Esophagus muscularis mucosa (tissue), 4 donors: Measurements from ENCODE around the gene RNASE8. TPM values are rescaled to one million over a fixed set of nuclear protein-coding genes. Genes with fewer than 3 reads are reported as not detected.

Experiments used
- DNase-seq: peaks from one replicate; pipeline ENCODE4 v3.0.0-alpha.2; 2017; ENCODE audit errors: extremely low spot score
- H3K27ac ChIP-seq, 4 donors: fragments of 200-600 bp; sonication (generic); replicated peaks in 1 of 4; 1 replicate in 3 of 4; 2 replicates in 1 of 4; pipeline ENCODE4 v1.5.1; 2016 to 2019; ENCODE audit warnings: mild to moderate bottlenecking in 1 of 4
- H3K27me3 ChIP-seq, 4 donors: fragments of 200-600 bp; sonication (generic); one replicate each; pipeline versions ENCODE4 v1.5.1 to v1.6.0; 2016 to 2019
- H3K36me3 ChIP-seq, 4 donors: fragments of 200-600 bp; sonication (generic); one replicate each; pipeline ENCODE4 v1.5.1; 2016 to 2019
- H3K4me1 ChIP-seq, 4 donors: fragments of 200-600 bp; sonication (generic); one replicate each; pipeline ENCODE4 v1.5.1; 2016 to 2019
- H3K4me3 ChIP-seq, 4 donors: fragments of 200-600 bp; sonication (generic); 1 replicate in 2 of 4; 2 replicates in 2 of 4; pipeline ENCODE4 v1.5.1; 2016 to 2019; ENCODE audit warnings: mild to moderate bottlenecking in 4 of 4, moderate library complexity in 1 of 4
- H3K9me3 ChIP-seq, 4 donors: fragments of 200-600 bp; sonication (generic); 1 replicate in 3 of 4; 2 replicates in 1 of 4; pipeline ENCODE4 v1.5.1; 2016 to 2019
- CTCF ChIP-seq, 3 experiments: fragments of 200-600 bp in 2 of 3; fragments of 450-650 bp in 1 of 3; sonication (generic) in 2 of 3; IDR thresholded peaks; one replicate each; pipeline ENCODE4 v1.5.1; 2017 to 2019; ENCODE audit warnings: antibody characterized with exemption in 3 of 3, mild to moderate bottlenecking in 2 of 3, moderate library complexity in 1 of 3
- EP300 ChIP-seq: sonication (generic); formaldehyde crosslinking; IDR thresholded peaks from one replicate; pipeline ENCODE4 v1.6.1; 2017; ENCODE audit warnings: antibody characterized with exemption
- POLR2A ChIP-seq: fragments of 450-650 bp; IDR thresholded peaks from one replicate; pipeline ENCODE4 v1.6.1; 2017; ENCODE audit warnings: antibody characterized with exemption, moderate library complexity, mild to moderate bottlenecking, low read depth
- POLR2AphosphoS5 ChIP-seq, 2 donors: sonication (generic); formaldehyde crosslinking; IDR thresholded peaks; one replicate each; pipeline ENCODE4 v1.6.1; 2017; ENCODE audit warnings: antibody characterized with exemption in 2 of 2
- WGBS: methylation state at CpG from one replicate; pipeline ENCODE4 v1.1.5; 2018; 5-methylcytosine and 5-hydroxymethylcytosine counted together
- intact Hi-C: fragments of 100-400 bp; cut with DNase I; formaldehyde crosslinking; loops from one replicate; pipeline ENCODE4 v1.15.1; 2023
- total RNA-seq, 4 donors: library from RNA; depleted of rRNA; stranded (reverse); fragments of >200 nt; gene quantifications; one replicate each; pipeline versions ENCODE4 v1.1.0 to v1.2.1, GENCODE V29; 2016

The RNASE8 gene
- total RNA-seq, 4 donors from 2014 or later, result not detected

GRCh38 chr14:21075719-21076437 lies 18.3 kb downstream of the RNASE8 start:
- Histone ChIP-seq H3K27me3 (no peaks in the 10 kb centered on the region), H3K36me3 (peaks cover 25 to 81% (median 77%) of the 10 kb centered on the region in 4 donors), H3K4me3 (no peak overlapping the region), H3K27ac (no peak overlapping the region), H3K9me3 (no peaks in the 10 kb centered on the region), H3K4me1 (peaks cover 19 to 30% (median 28%) of the 10 kb centered on the region in 4 donors)
- WGBS, result 84% methylated on average over 9 of the region's 9 CpGs
- DNase-seq, result no peak
- intact Hi-C loops, result no loop called here
- TF ChIP-seq POLR2AphosphoS5 (IDR thresholded peaks at IDR 0.05), result no peak
- TF ChIP-seq CTCF (IDR thresholded peaks at IDR 0.05), result no peak
- TF ChIP-seq EP300, result no peak
- no peak for TF ChIP-seq POLR2A

GRCh38 chr14:21077672-21078071 lies 20.1 kb downstream of the RNASE8 start:
- intact Hi-C loops, result no loop called here
- no peak for DNase-seq
- no peaks in the 10 kb centered on the region for H3K27me3 ChIP-seq
- no peak overlapping the region for H3K4me3 ChIP-seq
- H3K9me3 ChIP-seq, result no peaks in the 10 kb centered on the region
- no peak for TF ChIP-seq POLR2A
- TF ChIP-seq EP300, result no peak
- no peak for TF ChIP-seq POLR2AphosphoS5 (IDR thresholded peaks at IDR 0.05)
- TF ChIP-seq CTCF (IDR thresholded peaks at IDR 0.05), result no peak
- H3K27ac ChIP-seq, result no peak overlapping the region
- H3K36me3 ChIP-seq, result peaks cover 36 to 99% (median 95%) of the 10 kb centered on the region in 4 donors
- peaks cover 5 to 12% (median 10%) of the 10 kb centered on the region in 4 donors for H3K4me1 ChIP-seq
- WGBS, result 70% methylated on average over 2 of the region's 2 CpGs

- 82% methylated on average over 5 of the region's 5 CpGs for WGBS
- no peak overlapping the region for H3K4me3 ChIP-seq
- intact Hi-C loops, result no loop called here
Measured at GRCh38 chr14:21078287-21078686, 20.7 kb downstream of the RNASE8 start.

GRCh38 chr14:21078726-21079125 lies 21.1 kb downstream of the RNASE8 start:
- no peak overlapping the region for H3K4me3 ChIP-seq
- H3K36me3 ChIP-seq, result peaks cover 42 to 100% (median 98%) of the 10 kb centered on the region in 4 donors
- TF ChIP-seq POLR2AphosphoS5 (IDR thresholded peaks at IDR 0.05) (no peak), POLR2A (no peak), CTCF (IDR thresholded peaks at IDR 0.05) (no peak), EP300 (no peak)
- intact Hi-C loops, result no loop called here
- no peaks in the 10 kb centered on the region for H3K9me3 ChIP-seq
- no peak overlapping the region for H3K27ac ChIP-seq
- 93% methylated on average over 8 of the region's 10 CpGs for WGBS
- H3K4me1 ChIP-seq, result peaks cover 0 to 8% (median 3%) of the 10 kb centered on the region in 4 donors
- no peaks in the 10 kb centered on the region for H3K27me3 ChIP-seq
- no peak for DNase-seq

More at GRCh38 chr14:21078287-21078686, 20.7 kb downstream of the RNASE8 start:
- no peak for TF ChIP-seq CTCF (IDR thresholded peaks at IDR 0.05)
- TF ChIP-seq POLR2A, result no peak
- TF ChIP-seq POLR2AphosphoS5 (IDR thresholded peaks at IDR 0.05), result no peak
- no peak for TF ChIP-seq EP300
- Histone ChIP-seq H3K27ac (no peak overlapping the region), H3K4me1 (peaks cover 0 to 10% (median 5%) of the 10 kb centered on the region in 4 donors), H3K36me3 (peaks cover 42 to 100% (median 96%) of the 10 kb centered on the region in 4 donors), H3K27me3 (no peaks in the 10 kb centered on the region), H3K9me3 (no peaks in the 10 kb centered on the region)
- no peak for DNase-seq
